ENCODE measurements around the gene NUDT2. TPM values are rescaled to one million over a fixed set of nuclear protein-coding genes. Genes with fewer than 3 reads are reported as not detected.

NUDT2 gene
- total RNA-seq, 1 experiment from 2014 or later = 17.8 TPM

DNA sequence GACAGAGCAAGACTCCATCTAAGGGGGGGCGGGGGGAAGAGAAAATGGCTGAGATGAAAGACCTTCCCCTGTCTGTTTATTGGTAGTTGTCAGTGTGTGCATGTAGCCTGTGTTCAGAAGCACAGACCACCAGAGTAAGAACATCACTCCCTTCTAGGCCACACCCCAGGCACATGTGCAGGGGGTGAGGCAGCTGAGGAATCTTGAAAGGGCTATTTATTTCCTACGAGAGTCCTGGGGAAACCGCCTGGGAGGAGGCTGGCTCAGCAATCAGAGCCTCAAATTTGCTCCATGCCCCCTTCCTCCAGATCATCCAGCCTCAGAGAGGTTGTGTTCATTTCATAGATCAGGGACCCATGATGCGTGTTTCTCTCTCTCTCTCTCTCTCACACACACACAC, 40.3 kb downstream of the NUDT2 start:
- TF ChIP-seq, protein P1, sequence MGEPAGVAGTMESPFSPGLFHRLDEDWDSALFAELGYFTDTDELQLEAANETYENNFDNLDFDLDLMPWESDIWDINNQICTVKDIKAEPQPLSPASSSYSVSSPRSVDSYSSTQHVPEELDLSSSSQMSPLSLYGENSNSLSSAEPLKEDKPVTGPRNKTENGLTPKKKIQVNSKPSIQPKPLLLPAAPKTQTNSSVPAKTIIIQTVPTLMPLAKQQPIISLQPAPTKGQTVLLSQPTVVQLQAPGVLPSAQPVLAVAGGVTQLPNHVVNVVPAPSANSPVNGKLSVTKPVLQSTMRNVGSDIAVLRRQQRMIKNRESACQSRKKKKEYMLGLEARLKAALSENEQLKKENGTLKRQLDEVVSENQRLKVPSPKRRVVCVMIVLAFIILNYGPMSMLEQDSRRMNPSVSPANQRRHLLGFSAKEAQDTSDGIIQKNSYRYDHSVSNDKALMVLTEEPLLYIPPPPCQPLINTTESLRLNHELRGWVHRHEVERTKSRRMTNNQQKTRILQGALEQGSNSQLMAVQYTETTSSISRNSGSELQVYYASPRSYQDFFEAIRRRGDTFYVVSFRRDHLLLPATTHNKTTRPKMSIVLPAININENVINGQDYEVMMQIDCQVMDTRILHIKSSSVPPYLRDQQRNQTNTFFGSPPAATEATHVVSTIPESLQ (CRISPR knock-in tag; IDR thresholded peaks at IDR 0.05) = no peak
- TF ChIP-seq OVOL2 (CRISPR knock-in tag; IDR thresholded peaks at IDR 0.05; ENCODE audit: borderline replicate concordance) (no peak), KAT7 (CRISPR knock-in tag; IDR thresholded peaks at IDR 0.05; ENCODE audit: borderline replicate concordance) (no peak), ZBTB21 (CRISPR knock-in tag; IDR thresholded peaks at IDR 0.05; ENCODE audit: borderline replicate concordance) (no peak), MYBL2 (CRISPR knock-in tag; IDR thresholded peaks at IDR 0.05) (no peak), CTCF (IDR thresholded peaks at IDR 0.05) (no peak), NFYB (CRISPR knock-in tag; conservative IDR thresholded peaks at IDR 0.05; ENCODE audit: low read depth) (no peak), ZNF416 (CRISPR knock-in tag; IDR thresholded peaks at IDR 0.05) (no peak), ESRRA (CRISPR knock-in tag; IDR thresholded peaks at IDR 0.05; ENCODE audit: borderline replicate concordance) (no peak), CREM (CRISPR knock-in tag; IDR thresholded peaks at IDR 0.05) (no peak), TEAD1 (CRISPR knock-in tag; IDR thresholded peaks at IDR 0.05) (no peak), ZNF281 (CRISPR knock-in tag; IDR thresholded peaks at IDR 0.05) (no peak)
- TF ChIP-seq, protein P2, sequence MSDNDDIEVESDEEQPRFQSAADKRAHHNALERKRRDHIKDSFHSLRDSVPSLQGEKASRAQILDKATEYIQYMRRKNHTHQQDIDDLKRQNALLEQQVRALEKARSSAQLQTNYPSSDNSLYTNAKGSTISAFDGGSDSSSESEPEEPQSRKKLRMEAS (CRISPR knock-in tag; IDR thresholded peaks at IDR 0.05) = no peak
- TF ChIP-seq, protein P3, sequence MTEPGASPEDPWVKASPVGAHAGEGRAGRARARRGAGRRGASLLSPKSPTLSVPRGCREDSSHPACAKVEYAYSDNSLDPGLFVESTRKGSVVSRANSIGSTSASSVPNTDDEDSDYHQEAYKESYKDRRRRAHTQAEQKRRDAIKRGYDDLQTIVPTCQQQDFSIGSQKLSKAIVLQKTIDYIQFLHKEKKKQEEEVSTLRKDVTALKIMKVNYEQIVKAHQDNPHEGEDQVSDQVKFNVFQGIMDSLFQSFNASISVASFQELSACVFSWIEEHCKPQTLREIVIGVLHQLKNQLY (CRISPR knock-in tag; IDR thresholded peaks at IDR 0.05) = no peak
- TF ChIP-seq, protein P4, sequence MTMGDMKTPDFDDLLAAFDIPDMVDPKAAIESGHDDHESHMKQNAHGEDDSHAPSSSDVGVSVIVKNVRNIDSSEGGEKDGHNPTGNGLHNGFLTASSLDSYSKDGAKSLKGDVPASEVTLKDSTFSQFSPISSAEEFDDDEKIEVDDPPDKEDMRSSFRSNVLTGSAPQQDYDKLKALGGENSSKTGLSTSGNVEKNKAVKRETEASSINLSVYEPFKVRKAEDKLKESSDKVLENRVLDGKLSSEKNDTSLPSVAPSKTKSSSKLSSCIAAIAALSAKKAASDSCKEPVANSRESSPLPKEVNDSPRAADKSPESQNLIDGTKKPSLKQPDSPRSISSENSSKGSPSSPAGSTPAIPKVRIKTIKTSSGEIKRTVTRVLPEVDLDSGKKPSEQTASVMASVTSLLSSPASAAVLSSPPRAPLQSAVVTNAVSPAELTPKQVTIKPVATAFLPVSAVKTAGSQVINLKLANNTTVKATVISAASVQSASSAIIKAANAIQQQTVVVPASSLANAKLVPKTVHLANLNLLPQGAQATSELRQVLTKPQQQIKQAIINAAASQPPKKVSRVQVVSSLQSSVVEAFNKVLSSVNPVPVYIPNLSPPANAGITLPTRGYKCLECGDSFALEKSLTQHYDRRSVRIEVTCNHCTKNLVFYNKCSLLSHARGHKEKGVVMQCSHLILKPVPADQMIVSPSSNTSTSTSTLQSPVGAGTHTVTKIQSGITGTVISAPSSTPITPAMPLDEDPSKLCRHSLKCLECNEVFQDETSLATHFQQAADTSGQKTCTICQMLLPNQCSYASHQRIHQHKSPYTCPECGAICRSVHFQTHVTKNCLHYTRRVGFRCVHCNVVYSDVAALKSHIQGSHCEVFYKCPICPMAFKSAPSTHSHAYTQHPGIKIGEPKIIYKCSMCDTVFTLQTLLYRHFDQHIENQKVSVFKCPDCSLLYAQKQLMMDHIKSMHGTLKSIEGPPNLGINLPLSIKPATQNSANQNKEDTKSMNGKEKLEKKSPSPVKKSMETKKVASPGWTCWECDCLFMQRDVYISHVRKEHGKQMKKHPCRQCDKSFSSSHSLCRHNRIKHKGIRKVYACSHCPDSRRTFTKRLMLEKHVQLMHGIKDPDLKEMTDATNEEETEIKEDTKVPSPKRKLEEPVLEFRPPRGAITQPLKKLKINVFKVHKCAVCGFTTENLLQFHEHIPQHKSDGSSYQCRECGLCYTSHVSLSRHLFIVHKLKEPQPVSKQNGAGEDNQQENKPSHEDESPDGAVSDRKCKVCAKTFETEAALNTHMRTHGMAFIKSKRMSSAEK (CRISPR knock-in tag; IDR thresholded peaks at IDR 0.05; ENCODE audit: borderline replicate concordance) = no peak
- peaks cover 15% of the 10 kb centered on the region for H3K4me1 Mint-ChIP-seq
- CTCF ChIA-PET = interaction anchor here (0.6 kb wide), 1 partner anchor 29 kb away, joined by 3 read pairs; no protein-coding TSS in a partner anchor

More for the DNA sequence above, 40.3 kb downstream of the NUDT2 start:
- no peak overlapping the region for H3K27ac Mint-ChIP-seq
- POLR2A ChIA-PET = no interaction called here
- peaks cover 43% of the 10 kb centered on the region for H3K36me3 Mint-ChIP-seq
- no peak overlapping the region for H3K4me3 Mint-ChIP-seq
- ATAC-seq (no peak), DNase-seq (ENCODE audit: low spot score) (no peak)
- H3K27me3 Mint-ChIP-seq (ENCODE audit: low read depth) = no peaks in the 10 kb centered on the region
- H3K9me3 Mint-ChIP-seq = peaks cover 24% of the 10 kb centered on the region

Measured in WTC11 (cell line).